Activated CD8-positive, alpha-beta memory T cell treated with anti-CD3 and anti-CD28 coated beads for 36 hours (primary cell): ENCODE measurements around the gene CCDC137. TPM values are rescaled to one million over a fixed set of nuclear protein-coding genes. Genes with fewer than 3 reads are reported as not detected.

ENCODE experiments used
- CTCF ChIA-PET: fragments of 350-600 bp; sonication (Branson Sonifier 250); formaldehyde crosslinking; loops from one replicate; lab custom pipeline; 2021; ENCODE audit warnings: antibody characterized with exemption; lab: Charles Lee
- POLR2A ChIA-PET: fragments of 350-600 bp; sonication (Branson Sonifier 250); formaldehyde crosslinking; loops from one replicate; lab custom pipeline; 2021; ENCODE audit warnings: antibody characterized with exemption; lab: Charles Lee
- total RNA-seq, 2 experiments: library from RNA; stranded (reverse); gene quantifications; one replicate each; pipeline ENCODE4 v1.2.3, GENCODE V29; 2021

The CCDC137 gene
- total RNA-seq, 2 experiments from 2014 or later, result 68.7 to 71.9 TPM

DNA sequence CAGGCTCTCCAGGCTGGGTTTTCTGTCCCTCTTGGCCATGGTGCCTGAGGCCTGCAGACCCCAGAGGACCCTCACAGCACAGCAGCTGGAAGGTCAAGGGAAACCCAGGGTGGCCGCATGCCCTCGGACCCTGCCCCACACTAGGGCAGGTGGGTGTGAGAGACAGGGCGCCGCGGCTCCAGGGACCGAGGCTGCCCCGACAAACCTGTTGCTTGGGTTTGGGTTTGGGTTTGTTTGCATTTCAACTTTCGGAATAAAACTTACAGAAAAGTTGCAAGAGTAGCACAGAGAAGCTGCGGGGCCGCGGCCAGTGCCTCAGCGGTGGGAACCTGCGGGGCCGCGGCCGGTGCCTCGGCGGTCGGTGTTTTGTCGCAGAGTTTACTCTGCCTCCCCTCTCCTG, 25.1 kb downstream of the CCDC137 start:
- POLR2A ChIA-PET, result no interaction called here
- CTCF ChIA-PET, result interaction anchor here (1.6 kb wide), 1 partner anchor 12 kb away, joined by 4 read pairs; no protein-coding TSS in a partner anchor

DNA sequence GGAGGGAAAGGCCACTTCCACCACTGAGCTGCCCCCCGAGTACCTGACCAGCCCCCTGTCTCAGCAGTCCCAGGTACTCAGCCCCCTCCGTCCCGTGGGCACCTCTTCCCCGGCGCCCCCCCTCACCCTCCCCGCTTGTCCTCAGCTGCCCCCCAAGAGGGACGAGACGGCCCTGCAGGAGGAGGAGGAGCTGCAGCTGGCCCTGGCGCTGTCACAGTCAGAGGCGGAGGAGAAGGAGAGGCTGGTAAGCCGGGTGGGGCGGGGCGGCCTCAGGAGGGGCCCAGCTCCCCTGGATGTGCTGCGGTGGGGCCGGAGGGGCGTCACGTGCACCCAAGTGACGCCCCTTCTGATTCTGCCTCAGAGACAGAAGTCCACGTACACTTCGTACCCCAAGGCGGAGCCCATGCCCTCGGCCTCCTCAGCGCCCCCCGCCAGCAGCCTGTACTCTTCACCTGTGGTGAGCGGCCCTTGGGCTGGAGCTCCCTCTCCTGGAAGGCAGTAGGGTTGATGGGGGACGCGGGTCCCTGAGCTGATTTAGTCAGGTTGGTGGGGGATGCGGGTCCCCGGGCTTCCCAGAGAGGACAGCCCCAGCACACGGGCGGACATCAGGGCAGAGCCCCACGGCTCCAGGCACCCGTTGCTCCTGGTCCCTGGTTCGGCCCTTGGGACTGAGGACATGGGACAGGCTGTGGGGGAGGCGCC, 27.1 kb downstream of the CCDC137 start:
- POLR2A ChIA-PET, result interaction anchor here (0.6 to 0.9 kb wide), 2 partner anchors 9 to 28 kb away, joined by 3 read pairs; no protein-coding TSS in a partner anchor
- CTCF ChIA-PET, result interaction anchor here (1.1 kb wide), 1 partner anchor 10 kb away, joined by 3 read pairs; the partner anchor contains the start of genes ARL16 and HGS

DNA sequence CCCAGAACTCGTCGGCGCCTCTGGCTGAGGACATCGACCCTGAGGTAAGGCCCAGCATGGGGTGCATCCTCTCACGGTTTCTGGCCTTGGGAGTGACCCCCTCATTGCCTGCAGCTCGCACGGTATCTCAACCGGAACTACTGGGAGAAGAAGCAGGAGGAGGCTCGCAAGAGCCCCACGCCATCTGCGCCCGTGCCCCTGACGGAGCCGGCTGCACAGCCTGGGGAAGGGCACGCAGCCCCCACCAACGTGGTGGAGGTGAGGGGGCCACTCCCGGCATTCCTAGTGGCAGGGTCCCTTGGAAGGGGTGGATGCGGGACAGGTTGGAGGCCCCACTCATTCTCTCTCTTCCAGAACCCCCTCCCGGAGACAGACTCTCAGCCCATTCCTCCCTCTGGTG, 28.3 kb downstream of the CCDC137 start:
- ChIA-PET CTCF (no interaction called here), POLR2A (interaction anchor here (1.0 kb wide), 1 partner anchor 13 kb away, joined by 3 read pairs; no protein-coding TSS in a partner anchor)

DNA sequence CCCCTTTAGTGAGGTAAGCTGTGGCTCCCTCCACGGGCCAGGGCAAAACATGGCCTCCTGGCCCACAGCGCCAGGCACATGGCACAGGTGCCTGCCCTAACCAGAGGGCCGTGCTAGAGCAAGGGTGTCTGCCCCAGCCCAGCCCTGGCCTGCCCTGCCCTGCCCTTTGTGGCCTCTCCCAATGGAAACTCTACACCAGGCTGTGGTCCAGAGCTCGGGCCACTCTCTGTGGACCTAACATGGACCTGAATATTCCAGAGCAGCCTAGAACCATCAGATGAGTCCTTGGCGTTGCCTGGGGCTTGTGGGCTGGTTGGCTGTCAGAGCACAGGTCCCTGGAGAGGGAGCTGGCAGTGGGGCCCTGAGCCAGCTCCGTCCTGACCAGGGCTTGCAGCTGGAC, 28.7 kb downstream of the CCDC137 start:
- ChIA-PET POLR2A (interaction anchor here (1.0 kb wide), 1 partner anchor 13 kb away, joined by 3 read pairs; no protein-coding TSS in a partner anchor), CTCF (interaction anchor here (1.4 kb wide), 1 partner anchor 12 kb away, joined by 5 read pairs; the partner anchor contains the start of genes ARL16 and HGS)

DNA sequence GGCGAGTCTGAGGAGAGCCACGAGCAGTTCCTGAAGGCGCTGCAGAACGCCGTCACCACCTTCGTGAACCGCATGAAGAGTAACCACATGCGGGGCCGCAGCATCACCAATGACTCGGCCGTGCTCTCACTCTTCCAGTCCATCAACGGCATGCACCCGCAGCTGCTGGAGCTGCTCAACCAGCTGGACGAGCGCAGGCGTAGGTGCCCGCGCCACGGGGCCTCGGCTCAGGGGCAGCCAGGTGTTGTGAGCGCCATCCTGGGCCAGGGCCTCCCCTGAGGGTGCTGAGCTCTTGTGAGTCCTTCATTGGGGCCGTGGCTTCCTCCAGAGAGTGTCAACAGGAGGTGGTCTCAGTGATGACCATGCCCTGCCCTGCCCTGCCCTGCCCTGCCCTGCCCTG, 29.3 kb downstream of the CCDC137 start:
- ChIA-PET POLR2A (interaction anchor here (1.0 kb wide), 1 partner anchor 12 kb away, joined by 3 read pairs; no protein-coding TSS in a partner anchor), CTCF (interaction anchor here (1.4 kb wide), 1 partner anchor 13 kb away, joined by 5 read pairs; the partner anchor contains the start of genes ARL16 and HGS)

DNA sequence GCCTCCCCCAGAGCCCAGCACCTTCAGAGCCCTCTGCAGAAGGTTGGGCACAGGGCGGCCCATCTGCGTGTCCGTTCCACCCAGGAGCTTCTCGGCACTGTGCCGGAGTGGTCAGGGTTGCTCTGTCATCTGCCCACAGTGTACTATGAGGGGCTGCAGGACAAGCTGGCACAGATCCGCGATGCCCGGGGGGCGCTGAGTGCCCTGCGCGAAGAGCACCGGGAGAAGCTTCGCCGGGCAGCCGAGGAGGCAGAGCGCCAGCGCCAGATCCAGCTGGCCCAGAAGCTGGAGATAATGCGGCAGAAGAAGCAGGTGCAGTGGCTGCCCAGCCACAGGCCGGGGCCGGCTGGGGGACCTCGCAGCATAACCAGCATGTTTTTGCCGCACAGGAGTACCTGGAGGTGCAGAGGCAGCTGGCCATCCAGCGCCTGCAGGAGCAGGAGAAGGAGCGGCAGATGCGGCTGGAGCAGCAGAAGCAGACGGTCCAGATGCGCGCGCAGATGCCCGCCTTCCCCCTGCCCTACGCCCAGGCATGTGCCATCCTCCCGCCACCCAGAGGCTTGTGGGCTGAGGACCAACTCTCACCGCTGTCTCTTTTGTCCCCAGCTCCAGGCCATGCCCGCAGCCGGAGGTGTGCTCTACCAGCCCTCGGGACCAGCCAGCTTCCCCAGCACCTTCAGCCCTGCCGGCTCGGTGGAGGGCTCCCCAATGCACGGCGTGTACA, 29.8 kb downstream of the CCDC137 start:
- ChIA-PET POLR2A (no interaction called here), CTCF (interaction anchor here (1.4 kb wide), 1 partner anchor 14 kb away, joined by 5 read pairs; the partner anchor contains the start of genes ARL16 and HGS)

DNA sequence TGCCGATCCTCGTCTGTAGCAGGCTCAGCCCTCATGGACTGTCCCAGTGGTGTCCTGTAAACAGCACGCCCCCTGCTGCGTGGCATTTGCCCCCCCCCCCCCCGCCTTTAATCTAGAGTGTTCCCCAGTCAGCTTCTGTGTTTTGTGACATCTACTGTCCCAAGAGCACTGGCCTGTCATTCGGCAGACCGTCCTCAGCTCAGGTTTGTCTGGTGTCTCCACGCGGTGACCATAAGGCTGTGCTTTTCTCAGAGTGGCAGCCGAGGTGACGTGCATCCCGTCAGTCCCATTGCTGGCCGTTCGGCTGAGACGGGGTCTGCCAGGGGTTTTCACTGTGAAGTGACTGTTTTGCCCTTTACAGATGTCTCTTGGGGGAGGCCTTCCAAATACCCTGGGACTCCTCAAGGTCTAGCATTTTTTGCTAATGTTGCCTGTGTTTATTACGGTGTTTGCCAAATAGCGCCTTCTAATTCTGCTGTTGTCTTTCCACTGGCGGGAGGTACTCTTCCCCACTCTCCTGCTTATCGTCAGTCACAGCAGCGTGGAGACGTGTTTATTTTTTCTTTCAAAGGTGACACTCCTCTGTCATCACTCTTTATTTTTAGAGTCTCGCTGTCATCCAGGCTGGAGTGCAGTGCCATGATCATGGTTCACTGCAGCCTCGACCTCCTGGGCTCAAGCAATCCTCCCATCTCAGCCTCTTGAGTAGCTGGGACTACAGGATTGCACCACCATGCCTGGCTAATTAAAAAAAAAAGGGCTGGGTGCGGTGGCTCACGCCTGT, 30.9 kb downstream of the CCDC137 start:
- ChIA-PET POLR2A (no interaction called here), CTCF (no interaction called here)

DNA sequence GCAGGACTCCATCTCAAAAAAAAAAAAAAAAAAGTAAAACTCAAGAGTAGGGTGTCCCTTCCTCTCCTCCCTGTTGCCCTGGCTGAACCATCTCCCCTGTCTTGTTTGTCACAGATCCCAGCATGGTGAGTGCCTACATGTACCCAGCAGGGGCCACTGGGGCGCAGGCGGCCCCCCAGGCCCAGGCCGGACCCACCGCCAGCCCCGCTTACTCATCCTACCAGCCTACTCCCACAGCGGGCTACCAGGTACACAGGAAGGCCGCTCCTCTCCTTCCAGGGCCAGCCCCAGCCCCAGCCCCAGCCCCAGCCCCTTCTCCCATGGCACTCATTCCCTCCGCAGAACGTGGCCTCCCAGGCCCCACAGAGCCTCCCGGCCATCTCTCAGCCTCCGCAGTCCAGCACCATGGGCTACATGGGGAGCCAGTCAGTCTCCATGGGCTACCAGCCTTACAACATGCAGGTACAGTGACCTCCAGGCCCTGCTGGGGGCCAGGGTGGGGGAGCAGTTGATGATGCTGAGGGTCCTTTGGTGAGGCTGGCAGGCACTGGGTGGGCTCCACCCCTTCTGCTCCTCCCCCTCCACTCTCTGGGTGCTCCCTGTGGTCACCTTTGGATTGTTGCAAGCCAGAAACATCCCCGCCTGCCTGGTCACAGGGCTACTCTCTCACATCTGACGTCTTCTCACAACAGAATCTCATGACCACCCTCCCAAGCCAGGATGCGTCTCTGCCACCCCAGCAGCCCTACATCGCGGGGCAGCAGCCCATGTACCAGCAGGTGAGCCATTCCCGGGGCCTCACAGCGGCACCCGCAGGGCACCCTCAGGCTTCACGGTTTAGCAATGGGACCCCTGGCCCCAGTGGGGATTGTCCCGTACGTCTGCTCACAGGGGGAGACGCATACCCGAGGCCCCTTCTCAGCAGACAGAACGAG, 34.1 kb downstream of the CCDC137 start:
- ChIA-PET CTCF (interaction anchor here (0.5 to 3.8 kb wide), 2 partner anchors 17 to 156 kb away, joined by 3 to 26 read pairs; partner anchors contain the start of genes ARL16 and HGS), POLR2A (no interaction called here)

DNA sequence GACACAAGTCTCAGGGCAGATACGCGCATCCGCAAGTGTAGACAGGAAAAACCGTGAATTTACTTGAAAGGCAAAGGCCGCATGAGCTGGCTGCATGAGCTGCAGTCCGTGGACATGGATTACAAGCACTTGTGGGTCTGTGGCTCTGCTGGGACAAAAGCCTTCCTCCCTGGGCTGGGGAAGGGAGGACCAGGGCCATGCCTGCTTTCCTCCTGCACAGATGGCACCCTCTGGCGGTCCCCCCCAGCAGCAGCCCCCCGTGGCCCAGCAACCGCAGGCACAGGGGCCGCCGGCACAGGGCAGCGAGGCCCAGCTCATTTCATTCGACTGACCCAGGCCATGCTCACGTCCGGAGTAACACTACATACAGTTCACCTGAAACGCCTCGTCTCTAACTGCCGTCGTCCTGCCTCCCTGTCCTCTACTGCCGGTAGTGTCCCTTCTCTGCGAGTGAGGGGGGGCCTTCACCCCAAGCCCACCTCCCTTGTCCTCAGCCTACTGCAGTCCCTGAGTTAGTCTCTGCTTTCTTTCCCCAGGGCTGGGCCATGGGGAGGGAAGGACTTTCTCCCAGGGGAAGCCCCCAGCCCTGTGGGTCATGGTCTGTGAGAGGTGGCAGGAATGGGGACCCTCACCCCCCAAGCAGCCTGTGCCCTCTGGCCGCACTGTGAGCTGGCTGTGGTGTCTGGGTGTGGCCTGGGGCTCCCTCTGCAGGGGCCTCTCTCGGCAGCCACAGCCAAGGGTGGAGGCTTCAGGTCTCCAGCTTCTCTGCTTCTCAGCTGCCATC, 34.9 kb downstream of the CCDC137 start:
- CTCF ChIA-PET, result interaction anchor here (0.5 to 3.8 kb wide), 7 partner anchors 12 to 690 kb away, joined by 3 to 26 read pairs (median 4); partner anchors contain the start of genes ARL16 and HGS
- POLR2A ChIA-PET, result interaction anchor here (1.3 to 2.7 kb wide), 3 partner anchors 12 to 132 kb away, joined by 4 to 13 read pairs (median 10); partner anchors contain the start of genes ARL16, HGS and MCRIP1

DNA sequence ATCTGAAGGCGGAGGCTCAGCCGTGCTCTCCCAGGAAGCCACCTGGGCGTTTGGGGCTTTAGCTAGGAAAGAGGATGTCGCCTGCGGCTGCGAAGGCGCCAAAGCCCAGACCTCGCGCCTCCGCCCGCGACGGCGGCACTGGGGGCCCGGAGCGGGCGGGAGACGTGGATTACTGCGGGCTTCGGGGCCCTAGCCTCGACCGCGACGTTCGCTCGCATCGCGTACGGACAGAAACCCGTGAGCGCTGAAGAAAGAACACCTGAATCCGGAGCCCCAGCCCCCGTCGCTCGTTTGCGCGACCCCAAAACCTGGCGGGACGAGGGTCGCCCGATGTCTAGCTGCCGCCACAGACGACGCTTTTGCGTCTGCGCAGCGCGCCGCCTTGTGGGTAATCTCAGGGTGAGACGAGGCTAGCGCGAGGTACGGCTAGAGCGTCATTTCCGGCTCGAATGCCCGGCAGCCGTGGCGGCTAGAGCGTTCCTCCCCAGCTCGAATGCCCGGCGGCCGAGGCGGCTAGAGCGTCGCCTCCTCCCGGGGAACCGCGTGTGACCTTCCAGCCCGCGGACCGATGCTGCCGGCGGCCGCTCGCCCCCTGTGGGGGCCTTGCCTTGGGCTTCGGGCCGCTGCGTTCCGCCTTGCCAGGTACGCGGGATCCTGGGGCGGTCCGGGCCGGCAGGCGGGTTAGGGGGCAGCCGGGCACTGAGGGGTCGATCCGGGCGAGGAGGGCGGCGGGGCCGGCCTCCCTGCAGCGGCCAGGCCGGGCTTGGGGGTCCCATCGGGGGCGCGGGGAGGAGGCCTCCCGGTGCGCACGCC, 36.6 kb downstream of the CCDC137 start, which contains the start of gene MRPL12:
Gene MRPL12, plus strand, starts transcription at position 434 of the 813 bp plus-strand sequence. Its CDS starts 135 bp downstream, at position 569.
- POLR2A ChIA-PET, result interaction anchor here (0.6 to 2.7 kb wide), 11 partner anchors 9 to 306 kb away, joined by 3 to 13 read pairs (median 4); partner anchors contain the start of genes ARL16, CCDC137, HGS and MCRIP1
- CTCF ChIA-PET, result interaction anchor here (0.8 to 3.8 kb wide), 7 partner anchors 11 to 256 kb away, joined by 3 to 26 read pairs (median 4); partner anchors contain the start of genes ARL16 and HGS

DNA sequence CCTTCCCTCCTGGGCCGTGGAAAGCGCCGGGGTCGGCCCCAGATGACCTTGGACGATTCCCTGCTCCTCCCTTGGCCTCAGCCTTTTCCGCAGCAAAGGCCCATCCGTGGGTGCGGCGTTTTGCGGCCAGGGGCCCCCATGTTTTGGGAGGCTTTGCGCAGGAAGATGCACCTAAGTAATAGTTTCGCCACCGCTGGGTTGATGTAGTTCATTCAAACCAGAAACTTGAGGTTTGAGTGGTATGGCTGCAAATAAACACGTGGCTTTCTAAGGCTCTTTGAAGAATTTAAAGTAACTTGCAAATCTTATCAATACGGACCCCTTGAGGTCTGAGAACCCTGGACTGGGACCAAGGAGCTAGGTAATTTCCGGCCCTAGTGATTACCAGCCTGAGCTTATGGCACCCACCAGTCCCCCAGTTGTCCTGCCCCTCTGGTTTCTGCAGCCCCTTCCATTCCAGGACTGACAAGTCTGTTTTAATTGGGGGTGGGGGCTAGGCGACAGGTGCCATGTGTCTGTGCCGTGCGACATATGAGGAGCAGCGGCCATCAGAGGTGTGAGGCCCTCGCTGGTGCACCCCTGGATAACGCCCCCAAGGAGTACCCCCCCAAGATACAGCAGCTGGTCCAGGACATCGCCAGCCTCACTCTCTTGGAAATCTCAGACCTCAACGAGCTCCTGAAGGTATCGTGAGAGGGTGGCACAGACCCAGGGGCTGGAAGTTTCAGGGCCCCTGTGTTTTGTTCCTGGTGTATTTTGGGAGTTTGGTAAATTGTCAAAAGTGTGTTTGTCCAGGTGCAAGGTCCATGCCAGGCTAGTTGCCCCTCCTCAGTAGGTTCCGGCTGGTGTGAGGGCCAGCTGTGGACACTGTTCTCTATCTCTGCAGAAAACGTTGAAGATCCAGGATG, 37.5 kb downstream of the CCDC137 start:
- CTCF ChIA-PET, result interaction anchor here (0.6 to 3.8 kb wide), 5 partner anchors 13 to 165 kb away, joined by 4 to 26 read pairs (median 4); partner anchors contain the start of genes ARL16 and HGS
- POLR2A ChIA-PET, result interaction anchor here (0.6 to 2.7 kb wide), 7 partner anchors 8 to 307 kb away, joined by 3 to 13 read pairs (median 5); partner anchors contain the start of genes ARL16, HGS and MCRIP1

DNA sequence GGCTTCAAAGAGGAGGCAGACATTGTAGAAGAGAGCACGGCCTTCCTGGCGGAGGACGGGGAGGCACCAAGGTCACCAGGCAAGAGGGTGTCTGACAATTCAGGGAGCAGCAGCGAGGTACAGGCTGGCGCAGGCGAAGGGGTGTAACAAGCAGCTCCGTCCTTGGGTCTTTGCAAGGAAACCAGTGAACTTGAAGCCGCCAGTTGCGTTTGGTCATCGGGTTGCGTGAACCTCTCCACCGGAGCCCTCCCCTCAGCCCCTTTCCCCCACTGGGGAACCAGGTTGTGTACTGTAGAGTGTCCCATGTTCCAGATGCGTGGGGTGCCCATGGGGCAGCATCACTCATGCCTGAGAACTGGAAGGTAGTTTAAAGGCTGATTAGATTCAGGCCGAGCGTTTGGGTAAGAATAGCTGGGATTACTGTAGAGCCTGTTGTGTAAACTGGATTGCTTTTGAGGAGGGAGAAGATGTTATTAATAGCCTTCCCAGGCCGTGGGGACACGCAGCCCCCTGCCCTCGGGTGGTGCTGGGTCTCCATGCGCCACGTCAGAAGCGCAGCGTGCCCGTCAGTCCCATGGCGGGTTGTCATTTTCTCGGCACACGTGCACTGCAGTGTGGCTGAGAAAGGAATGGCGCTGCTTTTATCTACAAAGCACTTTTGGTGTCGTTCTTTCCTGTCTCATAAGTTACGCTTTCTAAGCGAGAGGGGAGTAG, 39.1 kb downstream of the CCDC137 start:
- ChIA-PET CTCF (no interaction called here), POLR2A (interaction anchor here (0.6 to 0.9 kb wide), 3 partner anchors 22 to 178 kb away, joined by 3 read pairs; partner anchors contain the start of genes ARL16 and HGS)

DNA sequence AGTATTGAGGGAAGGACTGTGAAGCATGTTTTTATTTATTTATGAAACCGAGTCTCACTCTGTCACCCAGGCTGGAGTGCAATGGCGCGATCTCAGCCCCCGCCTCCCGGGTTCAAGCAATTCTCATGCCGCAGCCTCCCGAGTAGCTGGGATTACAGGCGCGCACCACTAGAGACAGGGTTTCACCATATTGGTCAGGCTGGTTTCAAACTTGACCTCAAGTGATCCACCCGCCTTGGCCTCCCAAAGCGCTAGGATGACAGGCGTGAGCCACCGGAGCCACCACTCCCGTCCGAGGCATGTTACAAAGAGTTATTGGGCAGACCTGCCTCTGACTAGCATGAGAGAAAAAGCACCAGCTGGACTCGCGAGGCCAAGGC, 39.7 kb downstream of the CCDC137 start:
- ChIA-PET POLR2A (interaction anchor here (0.6 to 0.9 kb wide), 2 partner anchors 23 to 177 kb away, joined by 3 read pairs; partner anchors contain the start of genes ARL16 and HGS), CTCF (interaction anchor here (1.2 kb wide), 1 partner anchor 152 kb away, joined by 3 read pairs; no protein-coding TSS in a partner anchor)
